ENCODE results near the gene SLC35C1. TPM values are rescaled to one million over a fixed set of nuclear protein-coding genes. Genes with fewer than 3 reads are reported as not detected.

Gene SLC35C1
- total RNA-seq, 1 donor from 2014 or later = 32.6 TPM

DNA sequence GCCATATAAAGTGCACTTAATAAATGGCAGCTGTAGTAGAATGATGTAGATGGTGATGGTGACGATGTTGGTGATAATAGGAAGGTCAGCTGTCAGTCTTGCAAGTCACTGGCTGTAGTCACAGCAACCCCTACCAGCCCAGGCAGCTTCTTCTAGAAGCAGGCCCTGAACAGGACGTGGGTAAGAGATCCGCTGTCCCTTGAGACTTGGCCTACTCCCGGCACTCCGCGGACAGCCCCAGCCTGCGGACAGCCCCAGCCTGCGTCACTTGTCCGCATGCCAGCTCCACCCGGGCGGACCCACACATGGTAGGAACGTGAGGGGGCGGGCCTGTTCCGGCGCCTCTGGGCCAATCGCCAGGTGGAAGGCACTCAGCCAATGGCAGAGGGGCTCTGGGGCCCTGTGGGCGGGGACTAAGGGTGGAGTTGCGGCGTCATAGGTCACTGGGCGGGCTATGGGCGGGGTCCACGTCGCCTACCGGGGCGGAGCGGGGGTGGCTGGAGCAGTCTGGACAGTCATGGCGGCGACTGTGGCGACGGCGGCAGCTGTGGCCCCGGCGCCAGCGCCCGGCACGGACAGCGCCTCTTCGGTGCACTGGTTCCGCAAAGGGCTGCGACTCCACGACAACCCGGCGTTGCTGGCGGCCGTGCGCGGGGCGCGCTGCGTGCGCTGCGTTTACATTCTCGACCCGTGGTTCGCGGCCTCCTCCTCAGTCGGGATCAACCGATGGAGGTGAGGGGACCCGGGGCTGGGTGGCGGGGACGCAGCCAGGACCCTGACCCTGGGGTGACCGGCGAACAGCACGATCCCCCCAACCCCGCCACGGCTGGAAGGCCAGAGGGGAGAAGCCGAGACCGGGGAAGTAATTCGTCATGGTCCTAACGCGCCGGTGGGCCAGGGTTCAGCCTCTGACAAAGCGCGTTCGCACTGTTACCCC lies 42.3 kb downstream of the SLC35C1 start, which contains the start of gene CRY2:
Gene CRY2 (plus strand): TSS at position 502 of the 937 bp plus-strand sequence. CDS start 16 bp downstream, at position 518.
- peak; percentile 99 for DNase-seq (ENCODE audit: low spot score)

DNA sequence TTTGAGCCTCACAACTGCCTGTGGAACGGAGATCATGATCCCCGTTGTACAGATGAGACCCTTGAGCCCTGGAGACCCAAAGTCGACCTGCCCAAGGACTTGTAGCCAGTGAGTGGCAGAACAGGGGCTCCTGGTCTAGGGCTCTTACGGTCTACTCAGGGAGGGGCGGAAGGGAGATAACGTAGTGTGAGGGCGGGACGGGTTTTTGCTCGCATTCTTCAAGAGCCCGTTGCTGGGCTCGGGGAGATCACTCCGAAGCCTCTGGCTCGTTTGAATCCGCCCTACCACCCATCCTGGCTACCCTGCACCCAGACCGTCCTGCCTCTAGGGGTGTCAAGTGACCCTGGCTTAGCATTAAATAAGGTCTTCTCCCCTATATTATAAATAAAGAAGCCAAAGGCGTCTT lies 43.0 kb downstream of the SLC35C1 start:
- peak; percentile 26 for DNase-seq (ENCODE audit: low spot score)

DNA sequence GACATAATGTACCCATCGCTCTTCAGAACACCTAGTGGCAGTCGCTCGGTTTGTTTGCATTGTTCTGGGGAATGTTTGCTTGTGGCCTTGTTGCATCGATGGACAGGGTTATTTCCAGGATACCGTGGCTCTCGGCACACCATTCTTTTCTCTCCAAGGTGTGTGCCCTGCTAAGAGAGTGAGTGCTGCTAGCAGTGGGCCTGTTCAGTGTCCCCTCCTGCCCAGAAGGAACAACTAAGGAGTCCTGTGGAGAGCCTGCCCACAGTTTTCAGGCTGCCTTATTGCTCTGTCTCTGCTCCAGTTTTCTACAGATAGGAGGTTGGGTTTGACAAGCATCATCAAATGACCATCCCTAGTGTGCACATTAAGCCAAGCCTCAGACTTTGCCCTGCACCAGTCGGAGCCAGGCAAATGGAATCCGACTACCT lies 43.7 kb downstream of the SLC35C1 start:
- DNase-seq (ENCODE audit: low spot score) = peak; percentile 34

DNA sequence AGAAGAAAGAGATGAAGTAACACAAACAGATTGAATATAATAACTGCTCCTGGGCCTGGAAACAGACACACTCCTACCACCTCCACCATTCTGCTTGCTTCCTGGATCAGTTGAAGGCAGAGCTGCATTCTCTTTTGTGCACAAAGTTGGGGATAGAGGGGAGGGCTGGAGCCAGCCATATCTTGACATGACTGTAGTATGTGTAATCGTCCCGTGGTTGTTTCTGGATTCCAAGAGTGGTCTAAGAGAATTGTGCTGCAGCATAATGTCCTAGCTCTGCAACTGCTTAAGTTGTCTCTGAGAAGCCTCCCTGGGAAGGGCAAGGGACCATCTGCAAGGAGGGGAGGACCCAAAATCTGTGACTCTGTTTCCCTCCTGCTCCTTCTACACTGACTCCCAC lies 45.5 kb downstream of the SLC35C1 start:
- no peak for DNase-seq (ENCODE audit: low spot score)

DNA sequence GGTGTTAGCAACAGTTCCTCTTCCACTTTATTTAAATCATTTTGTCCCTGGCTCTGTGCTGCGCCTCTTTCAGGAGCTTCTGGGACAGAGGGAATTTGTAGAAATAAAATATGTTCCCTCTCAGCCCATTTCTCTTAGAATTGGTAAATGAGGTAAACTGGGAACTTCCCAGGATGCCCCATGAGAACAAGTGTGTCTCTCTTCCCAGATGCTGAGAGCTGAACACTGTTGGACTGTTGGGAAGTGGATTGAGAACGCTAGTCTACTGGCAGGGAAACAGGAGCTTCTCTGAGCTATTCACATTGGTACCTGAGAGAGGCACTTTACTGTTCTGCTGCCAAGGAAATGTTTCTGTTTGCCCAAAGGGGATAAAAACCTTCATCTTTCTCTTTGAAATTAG lies 46.3 kb downstream of the SLC35C1 start:
- no peak for DNase-seq (ENCODE audit: low spot score)

DNA sequence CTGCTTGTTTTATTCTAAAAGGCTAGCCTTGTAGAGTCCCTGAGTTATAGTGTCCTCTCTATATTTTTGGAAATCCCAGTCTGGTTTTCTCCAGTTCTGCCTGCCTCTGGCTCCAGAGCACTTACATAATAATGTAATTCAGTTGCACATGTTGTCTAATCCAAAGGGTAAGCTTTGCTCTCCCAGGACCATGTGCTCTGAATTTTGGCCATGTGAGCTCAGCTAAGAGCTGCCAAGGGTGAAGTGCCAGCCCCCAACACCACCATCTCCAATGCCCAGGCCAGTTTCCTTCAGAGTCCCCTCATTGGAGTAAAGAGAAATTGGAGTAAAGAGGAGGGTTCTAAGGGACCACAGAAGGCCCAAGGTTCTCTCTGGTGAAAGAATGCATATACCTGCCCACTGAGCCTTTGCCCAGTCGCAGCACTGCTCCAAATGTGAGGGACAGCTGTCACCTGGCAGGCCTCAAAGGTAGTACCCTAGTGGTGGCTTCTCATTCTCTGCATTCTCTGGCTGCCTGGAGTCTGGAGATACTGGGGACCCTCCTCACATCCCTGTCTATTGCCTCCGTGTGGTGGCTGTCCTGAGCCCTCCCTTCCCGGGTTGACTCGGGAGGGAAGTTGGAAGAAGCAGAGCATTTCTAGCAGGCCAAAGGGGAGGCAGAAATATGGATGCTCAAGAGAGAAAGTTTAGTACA lies 47.2 kb downstream of the SLC35C1 start:
- no peak for DNase-seq (ENCODE audit: low spot score)

DNA sequence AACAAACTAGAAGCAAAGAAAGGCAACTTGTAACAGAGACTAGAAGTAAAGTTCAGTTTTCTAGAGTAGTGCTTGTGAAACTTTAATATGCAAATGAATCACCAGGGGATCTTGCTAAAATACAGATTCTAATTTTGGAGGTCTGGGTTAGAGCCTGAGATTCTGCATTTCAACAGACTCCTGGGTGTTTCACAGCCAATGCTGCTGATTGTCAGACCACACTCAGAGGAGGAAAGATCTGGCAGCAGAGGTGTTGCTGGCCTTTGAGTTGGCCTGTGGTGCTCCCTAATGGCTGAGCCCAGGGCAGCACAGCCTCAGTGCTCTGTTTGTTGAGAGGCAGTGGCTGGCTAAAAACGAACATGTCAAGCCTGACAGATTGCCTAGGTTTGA lies 47.8 kb downstream of the SLC35C1 start:
- no peak for DNase-seq (ENCODE audit: low spot score)

DNA sequence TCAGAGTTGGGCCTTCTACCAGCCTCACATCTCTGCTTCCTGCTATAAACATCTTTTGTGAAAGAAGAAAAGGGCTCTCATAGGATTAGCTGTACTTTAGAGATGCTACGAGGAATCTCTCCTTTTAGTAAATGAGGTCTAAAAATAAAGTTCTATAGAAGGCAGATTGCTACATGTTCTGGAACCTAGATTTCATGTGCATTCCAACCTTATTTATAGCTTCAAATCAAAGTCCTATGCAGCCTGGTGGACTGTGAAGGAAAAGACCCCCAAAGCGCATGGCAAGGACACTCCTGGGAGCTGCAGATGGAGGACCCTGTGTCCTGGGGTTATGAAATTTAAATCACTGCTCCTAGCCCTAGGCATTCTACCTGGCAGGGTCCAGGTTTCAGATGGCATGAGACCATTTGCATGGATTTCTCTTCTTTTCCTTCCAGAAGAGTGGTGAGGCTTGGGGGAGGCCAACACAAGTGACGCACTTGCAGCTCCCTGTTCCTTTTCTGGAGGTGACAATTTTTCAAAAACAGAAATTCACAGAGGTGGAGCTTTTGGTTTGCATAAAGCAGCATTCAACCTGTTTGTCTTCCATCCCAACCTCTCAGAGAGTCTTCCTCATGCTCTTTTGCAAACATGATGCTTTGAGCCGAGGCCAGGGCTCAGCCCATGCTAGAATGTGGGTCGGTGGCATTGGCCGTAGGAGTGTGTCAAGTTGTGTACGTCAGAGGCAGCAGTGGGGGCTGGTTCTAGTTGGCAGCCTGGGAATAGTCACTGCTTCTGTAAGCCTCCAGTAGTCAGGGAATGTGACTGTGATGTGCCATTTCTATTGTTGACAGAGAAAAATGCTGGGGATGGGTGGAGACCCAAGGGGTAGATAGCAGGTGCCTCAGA lies 48.6 kb downstream of the SLC35C1 start:
- no peak for DNase-seq (ENCODE audit: low spot score)

DNA sequence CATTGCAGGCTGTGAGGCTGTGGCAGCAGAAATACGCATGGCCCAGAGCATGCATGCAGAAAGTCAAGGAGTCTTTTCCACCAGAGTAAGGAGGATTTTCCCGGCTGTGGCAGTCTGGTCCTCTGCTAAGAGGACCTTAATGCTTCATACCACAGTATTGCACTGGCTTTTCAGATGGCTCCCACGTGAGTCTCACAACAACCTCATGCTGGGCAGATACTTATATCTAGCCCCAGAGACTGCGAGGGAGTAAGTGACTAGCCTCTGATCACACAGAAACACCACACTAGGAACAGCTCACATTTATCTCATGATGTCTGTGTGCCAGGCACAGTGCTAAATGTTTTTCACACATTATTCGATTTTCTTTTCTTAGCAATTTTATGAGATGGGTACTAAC lies 50.4 kb downstream of the SLC35C1 start:
- DNase-seq (ENCODE audit: low spot score) = no peak

DNA sequence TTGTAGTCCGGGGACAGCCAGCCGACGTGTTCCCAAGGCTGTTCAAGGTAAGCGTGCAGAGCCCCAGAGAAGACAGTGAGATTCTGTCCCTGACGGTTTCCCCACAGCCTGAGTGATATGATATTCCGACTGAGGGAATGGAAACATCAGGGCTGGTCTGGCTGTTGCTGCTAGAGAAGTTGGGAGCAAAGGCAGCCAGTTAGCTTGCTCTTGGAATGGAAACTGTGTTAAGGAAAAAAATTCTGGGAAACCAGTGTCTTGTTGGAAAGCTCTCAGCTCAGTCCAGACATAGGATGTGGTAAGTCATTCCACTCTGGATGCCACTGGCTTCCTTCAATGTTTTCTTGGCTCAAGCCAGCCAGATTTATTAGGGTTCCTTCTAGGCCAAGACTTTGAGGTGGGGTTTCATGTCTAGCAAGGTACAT lies 51.1 kb downstream of the SLC35C1 start:
- DNase-seq (ENCODE audit: low spot score) = peak; percentile 23

DNA sequence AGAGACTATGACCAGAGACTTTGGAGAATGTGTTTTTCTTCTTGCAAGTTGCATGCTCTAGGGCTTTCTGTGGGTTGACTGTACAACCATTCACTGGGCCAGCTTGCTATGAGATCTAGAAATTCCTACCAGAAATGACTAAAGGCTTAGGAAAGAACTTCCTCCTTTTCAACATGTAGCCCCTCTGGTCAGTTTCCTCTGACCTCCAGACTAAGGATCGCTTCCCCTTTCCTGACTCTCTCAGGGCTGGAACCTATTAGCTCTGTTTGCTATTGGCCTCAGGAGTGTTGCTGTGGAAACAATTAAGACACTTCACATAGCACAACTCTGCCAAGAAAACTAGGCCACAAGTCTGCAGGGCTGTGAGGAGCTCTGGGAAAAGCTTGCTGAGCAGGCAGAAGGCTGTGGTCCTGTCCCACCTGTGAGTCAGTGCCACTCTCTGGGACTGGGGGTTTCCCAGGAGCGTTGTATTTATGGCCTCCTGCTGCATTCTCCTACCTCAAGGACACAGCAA lies 53.1 kb downstream of the SLC35C1 start:
- DNase-seq (ENCODE audit: low spot score) = peak; percentile 40

DNA sequence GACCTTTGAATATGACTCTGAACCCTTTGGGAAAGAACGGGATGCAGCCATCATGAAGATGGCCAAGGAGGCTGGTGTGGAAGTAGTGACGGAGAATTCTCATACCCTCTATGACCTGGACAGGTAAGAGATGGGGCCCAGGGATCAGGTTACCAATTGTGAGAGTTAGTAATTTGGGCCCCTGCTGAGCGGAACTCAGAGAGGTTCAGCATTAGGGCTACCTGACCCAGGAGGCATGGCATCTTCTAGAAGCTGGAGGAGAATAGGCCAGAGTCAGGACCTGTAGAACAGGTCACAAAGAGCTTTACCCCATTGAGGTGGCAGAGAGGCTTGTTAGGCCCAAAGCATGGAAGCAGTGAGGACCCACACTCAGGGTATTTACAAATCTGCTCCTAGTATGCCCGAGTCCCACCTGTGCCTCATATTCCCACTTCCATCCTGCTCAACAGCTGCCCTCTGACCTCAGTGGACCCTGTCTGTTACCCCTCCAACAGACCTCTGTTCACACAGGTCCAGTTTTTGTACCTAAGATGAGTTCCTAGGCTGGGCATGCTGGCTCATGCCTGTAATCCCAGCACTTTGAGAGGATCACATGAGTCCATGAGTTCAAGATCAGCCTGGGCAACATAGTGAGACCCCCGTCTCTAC lies 53.9 kb downstream of the SLC35C1 start:
- no peak for DNase-seq (ENCODE audit: low spot score)

DNA sequence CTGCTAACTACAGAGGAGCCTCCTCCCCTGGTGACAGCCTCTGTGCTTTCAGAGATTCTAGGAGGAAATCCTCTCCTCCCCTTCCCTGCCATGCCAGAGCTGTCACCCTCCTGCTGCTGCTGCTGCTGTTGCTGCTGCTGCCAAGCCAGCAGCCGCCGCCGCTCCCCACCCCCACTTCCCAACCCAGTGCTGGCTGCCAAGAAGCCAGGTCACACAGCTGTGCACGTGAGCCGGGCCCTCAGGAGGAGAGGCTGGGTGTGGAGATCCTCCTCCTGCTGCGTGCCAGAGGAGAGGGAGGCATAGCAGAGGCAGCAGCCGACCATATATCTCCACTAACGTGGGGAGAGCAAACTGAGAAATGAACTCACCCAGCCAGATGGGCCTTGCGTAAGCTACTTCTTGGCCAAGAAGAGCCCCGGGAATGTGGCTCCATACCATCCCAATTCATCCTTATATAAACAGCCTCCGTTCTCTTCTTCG lies 54.8 kb downstream of the SLC35C1 start:
- DNase-seq (ENCODE audit: low spot score) = peak; percentile 94

DNA sequence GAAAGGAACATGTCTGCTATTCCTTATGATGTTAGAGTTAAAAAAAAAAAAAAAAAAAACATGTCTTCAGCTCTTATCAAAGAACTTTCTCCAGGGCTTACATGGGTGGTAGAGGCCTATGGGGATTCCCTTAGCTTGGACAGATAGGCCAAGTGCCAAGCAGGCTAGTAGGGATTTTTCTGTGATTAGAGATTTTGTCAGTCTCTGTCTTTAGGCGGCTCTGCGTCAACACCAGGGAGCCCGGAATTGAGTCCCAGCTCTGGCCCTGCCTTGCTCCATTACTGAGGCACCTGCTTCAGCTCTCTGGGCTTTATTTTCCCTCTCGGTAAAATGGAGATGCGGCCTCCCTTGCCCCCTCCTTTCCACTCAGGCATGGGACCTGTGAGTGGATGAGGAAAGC lies 55.4 kb downstream of the SLC35C1 start:
- DNase-seq (ENCODE audit: low spot score) = no peak

DNA sequence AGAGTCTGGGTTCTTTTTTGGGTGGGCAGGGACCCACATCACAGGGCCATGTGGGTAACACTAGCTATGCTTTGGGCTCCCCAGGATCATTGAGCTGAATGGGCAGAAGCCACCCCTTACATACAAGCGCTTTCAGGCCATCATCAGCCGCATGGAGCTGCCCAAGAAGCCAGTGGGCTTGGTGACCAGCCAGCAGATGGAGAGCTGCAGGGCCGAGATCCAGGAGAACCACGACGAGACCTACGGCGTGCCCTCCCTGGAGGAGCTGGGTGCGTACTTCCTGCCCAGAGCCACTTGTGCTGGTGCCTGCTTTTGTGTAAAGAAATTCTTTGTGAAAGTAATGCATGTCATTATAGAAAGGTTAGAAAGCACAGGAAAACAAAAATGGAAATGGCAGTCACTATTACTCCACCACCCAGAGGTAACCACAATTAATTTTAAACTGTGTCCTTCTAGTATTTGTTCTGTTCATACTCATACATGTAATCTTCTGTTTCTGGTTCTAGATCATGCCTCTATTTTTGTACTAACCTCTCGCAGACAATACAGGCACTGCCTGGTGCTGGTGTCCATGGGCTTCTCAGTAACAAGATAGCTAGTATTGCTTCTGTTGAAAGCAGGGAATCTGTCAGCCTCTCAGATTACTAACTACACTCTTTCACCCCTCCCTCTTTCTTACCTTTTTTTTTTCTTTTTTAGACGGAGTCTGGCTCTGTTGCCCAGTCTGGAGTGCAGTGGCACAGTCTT lies 56.0 kb downstream of the SLC35C1 start:
- DNase-seq (ENCODE audit: low spot score) = no peak

Other genes starting within 250 kb of the SLC35C1 start
- gene CHST1, start 139.5 kb upstream of the SLC35C1 start, total RNA-seq = 1.8 TPM
- gene CRY2, start 42.3 kb downstream of the SLC35C1 start, total RNA-seq = 61.9 TPM
- gene MAPK8IP1, start 80.5 kb downstream of the SLC35C1 start, total RNA-seq = 16.3 TPM
- gene FREY1, start 102.1 kb downstream of the SLC35C1 start, total RNA-seq = not detected
- 31.4 TPM for gene PEX16, start 112.7 kb downstream of the SLC35C1 start, total RNA-seq
- gene LARGE2, start 117.5 kb downstream of the SLC35C1 start, total RNA-seq = 2.2 TPM

Measured in mucosa of gallbladder (tissue), 1 donor.